Activated CD4-positive, alpha-beta T cell treated with anti-CD3 and anti-CD28 coated beads, Interleukin-2, amount 10 ng/mL, durations not matched to agents 7 days and 5 days (primary cell): Measurements from ENCODE around the gene FLYWCH2. TPM values are rescaled to one million over a fixed set of nuclear protein-coding genes. Genes with fewer than 3 reads are reported as not detected.

Experiments used
- CTCF ChIA-PET: fragments of 350-600 bp; sonication (Branson Sonifier 250); formaldehyde crosslinking; loops from one replicate; lab custom pipeline; 2021; ENCODE audit warnings: antibody characterized with exemption; lab: Charles Lee
- POLR2A ChIA-PET: fragments of 350-600 bp; sonication (Branson Sonifier 250); formaldehyde crosslinking; loops from one replicate; lab custom pipeline; 2021; ENCODE audit warnings: antibody characterized with exemption; lab: Charles Lee
- DNase-seq: peaks from one replicate; pipeline ENCODE4 v3.0.0-alpha.2; 2020
- H3K27ac Mint-ChIP-seq: one replicate; pipeline ENCODE4 v1.8.0; 2021; ENCODE audit warnings: mild to moderate bottlenecking, moderate library complexity, mixed read lengths
- H3K27me3 Mint-ChIP-seq: one replicate; pipeline ENCODE4 v1.8.0; 2021; ENCODE audit warnings: mixed read lengths
- H3K36me3 Mint-ChIP-seq: one replicate; pipeline ENCODE4 v1.8.0; 2021; ENCODE audit warnings: low read depth, mixed read lengths
- H3K4me1 Mint-ChIP-seq: one replicate; pipeline ENCODE4 v1.8.0; 2021; ENCODE audit warnings: mixed read lengths
- H3K4me3 Mint-ChIP-seq: one replicate; pipeline ENCODE4 v1.8.0; 2021; ENCODE audit warnings: mild to moderate bottlenecking, moderate library complexity, mixed read lengths
- H3K9me3 Mint-ChIP-seq: one replicate; pipeline ENCODE4 v1.8.0; 2021; ENCODE audit warnings: mixed read lengths
- total RNA-seq, 2 experiments: library from RNA; stranded (reverse); gene quantifications; one replicate each; pipeline ENCODE4 v1.2.3, GENCODE V29; 2021

The FLYWCH2 gene
- total RNA-seq, 2 experiments from 2014 or later = 16.8 to 21.0 TPM

DNA sequence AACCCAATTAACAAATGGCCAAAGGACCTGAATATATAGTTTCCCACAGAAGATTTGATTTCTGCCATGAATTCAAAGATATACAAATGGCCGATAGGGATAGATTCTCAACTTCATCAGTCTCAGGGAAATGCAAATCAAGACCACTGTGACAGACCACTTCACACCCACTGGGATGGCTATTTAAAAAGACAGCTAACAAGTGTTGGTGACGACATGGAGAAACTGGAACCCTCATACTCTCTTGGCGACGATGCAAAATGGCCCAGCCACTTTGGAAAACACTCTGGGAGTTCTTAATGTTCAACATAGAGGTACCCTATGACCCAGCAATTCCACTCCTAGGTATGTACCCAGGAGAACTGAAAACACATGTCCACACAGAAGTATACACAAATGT is 63.6 kb downstream of the FLYWCH2 start:
- DNase-seq = no peak
- POLR2A ChIA-PET = no interaction called here
- Mint-ChIP-seq H3K27ac (no peak overlapping the region), H3K4me1 (no peaks in the 10 kb centered on the region), H3K4me3 (no peak overlapping the region), H3K27me3 (no peaks in the 10 kb centered on the region), H3K36me3 (peaks cover 8% of the 10 kb centered on the region), H3K9me3 (no peaks in the 10 kb centered on the region)
- CTCF ChIA-PET = no interaction called here

Other genes with a start within 250 kb of the FLYWCH2 start
- gene KCTD5, start 200.7 kb upstream of the FLYWCH2 start, total RNA-seq = 10 to 100 TPM; 31.6 to 34.4 TPM
- 1 to 10 TPM; 1.5 to 1.7 TPM for gene PRSS27, start 163.0 kb upstream of the FLYWCH2 start, total RNA-seq
- gene SRRM2, start 130.6 kb upstream of the FLYWCH2 start, total RNA-seq = 100 to 1,000 TPM; 512 to 565 TPM
- 100 to 1,000 TPM; 224 to 249 TPM for gene ELOB, start 105.9 kb upstream of the FLYWCH2 start, total RNA-seq
- gene PRSS33, start 95.7 kb upstream of the FLYWCH2 start, total RNA-seq = not detected
- gene PRSS41, start 84.7 kb upstream of the FLYWCH2 start, total RNA-seq = not detected
- gene PRSS21, start 66.0 kb upstream of the FLYWCH2 start, total RNA-seq = under 1 TPM; 0.27 to 0.67 TPM
- 1 to 10 TPM; 2.3 to 3.1 TPM for gene ZG16B, start 52.9 kb upstream of the FLYWCH2 start, total RNA-seq
- gene PRSS22, start 25.0 kb upstream of the FLYWCH2 start, total RNA-seq = not detected
- gene FLYWCH1, start 28.7 kb downstream of the FLYWCH2 start, total RNA-seq = 10 to 100 TPM; 46.8 to 52.7 TPM
- under 1 TPM in 1 of 2 experiments, not detected in 1; 0.08 TPM for gene KREMEN2, start 81.1 kb downstream of the FLYWCH2 start, total RNA-seq
- 10 to 100 TPM; 49.7 to 50.9 TPM for gene PAQR4, start 86.1 kb downstream of the FLYWCH2 start, total RNA-seq
- 100 to 1,000 TPM; 122 to 151 TPM for gene PKMYT1, start 97.2 kb downstream of the FLYWCH2 start, total RNA-seq
- gene CLDN9, start 129.7 kb downstream of the FLYWCH2 start, total RNA-seq = not detected
- gene CLDN6, start 135.0 kb downstream of the FLYWCH2 start, total RNA-seq = not detected
- 1 to 10 TPM; 1.8 to 2.1 TPM for gene TNFRSF12A, start 137.2 kb downstream of the FLYWCH2 start, total RNA-seq
- gene HCFC1R1, start 140.7 kb downstream of the FLYWCH2 start, total RNA-seq = 10 to 100 TPM; 38.3 to 44.1 TPM
- 10 to 100 TPM; 49.5 to 58.4 TPM for gene THOC6, start 140.8 kb downstream of the FLYWCH2 start, total RNA-seq
- under 1 TPM; 0.20 to 0.23 TPM for gene BICDL2, start 153.7 kb downstream of the FLYWCH2 start, total RNA-seq
- gene MMP25, start 163.3 kb downstream of the FLYWCH2 start, total RNA-seq = 10 to 100 TPM; 18.1 to 19.8 TPM
- 1,000 to 10,000 TPM; 2,973 to 3,212 TPM for gene IL32, start 182.4 kb downstream of the FLYWCH2 start, total RNA-seq
- under 1 TPM; 0.29 to 0.35 TPM for gene ZSCAN10, start 216.1 kb downstream of the FLYWCH2 start, total RNA-seq
- not detected for gene ZNF205, start 229.4 kb downstream of the FLYWCH2 start, total RNA-seq